Measurements from ENCODE around the gene RACK1. TPM values are rescaled to one million over a fixed set of nuclear protein-coding genes. Genes with fewer than 3 reads are reported as not detected.

Gene RACK1
- total and polyA plus RNA-seq, 2 of the 13 experiments (the other 11 are each of a cell fraction or from before 2014, with no cell fraction given): 2,514 to 6,141 TPM

GRCh38 chr5:181221792-181222629 is 21.7 kb downstream of the RACK1 start (continued):
- TF ChIP-seq PAWR (CRISPR knock-in tag; IDR thresholded peaks at IDR 0.05; ENCODE audit: borderline replicate concordance): no peak
- peak; percentile 62; the same call in 1 of the 2 replicates for TF ChIP-seq ZNF768 (CRISPR knock-in tag; IDR thresholded peaks at IDR 0.05)
- no peak; the same call in 1 of the 2 replicates for TF ChIP-seq ADNP (CRISPR knock-in tag; IDR thresholded peaks at IDR 0.05)
- TF ChIP-seq ZNF207 (IDR thresholded peaks at IDR 0.05; ENCODE audit: borderline replicate concordance): no peak
- TF ChIP-seq, protein P1, sequence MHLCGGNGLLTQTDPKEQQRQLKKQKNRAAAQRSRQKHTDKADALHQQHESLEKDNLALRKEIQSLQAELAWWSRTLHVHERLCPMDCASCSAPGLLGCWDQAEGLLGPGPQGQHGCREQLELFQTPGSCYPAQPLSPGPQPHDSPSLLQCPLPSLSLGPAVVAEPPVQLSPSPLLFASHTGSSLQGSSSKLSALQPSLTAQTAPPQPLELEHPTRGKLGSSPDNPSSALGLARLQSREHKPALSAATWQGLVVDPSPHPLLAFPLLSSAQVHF (CRISPR knock-in tag; IDR thresholded peaks at IDR 0.05): no peak
- TF ChIP-seq PHF5A (CRISPR knock-in tag; IDR thresholded peaks at IDR 0.05; ENCODE audit: low read depth, unreplicated experiment): no peak
- peak; percentile 69; the same call in 1 of the 2 replicates for TF ChIP-seq ZNF766 (CRISPR knock-in tag; IDR thresholded peaks at IDR 0.05; ENCODE audit: borderline replicate concordance)
- TF ChIP-seq ZNF709 (CRISPR knock-in tag; IDR thresholded peaks at IDR 0.05): peak; percentile 79; the same call in 1 of the 2 replicates
- TF ChIP-seq HOXA9 (CRISPR knock-in tag; IDR thresholded peaks at IDR 0.05; ENCODE audit: borderline replicate concordance): peak; percentile 43; the same call in 1 of the 2 replicates
- peak; percentile 74 for TF ChIP-seq GABPB1 (CRISPR knock-in tag; IDR thresholded peaks at IDR 0.05)
- TF ChIP-seq SMYD3 (CRISPR knock-in tag; IDR thresholded peaks at IDR 0.05): no peak
- TF ChIP-seq MED1 (CRISPR knock-in tag; IDR thresholded peaks at IDR 0.05): peak; percentile 62
- TF ChIP-seq ZKSCAN8 (CRISPR knock-in tag; IDR thresholded peaks at IDR 0.05; ENCODE audit: borderline replicate concordance): peak; percentile 71
- TF ChIP-seq POLR2G (IDR thresholded peaks at IDR 0.05; ENCODE audit: low read depth, low read length): no peak
- TF ChIP-seq SP140L (CRISPR knock-in tag; IDR thresholded peaks at IDR 0.05; ENCODE audit: borderline replicate concordance): no peak
- TF ChIP-seq ZNF788 (CRISPR knock-in tag; IDR thresholded peaks at IDR 0.05; ENCODE audit: borderline replicate concordance): no peak; the same call in 1 of the 2 replicates
- TF ChIP-seq PHF8 (CRISPR knock-in tag; IDR thresholded peaks at IDR 0.05): peak; percentile 60; the same call in 1 of the 2 replicates
- TF ChIP-seq SATB2 (CRISPR knock-in tag; IDR thresholded peaks at IDR 0.05): 0 out of 2 replicates have a peak, but pooled peaks have one; percentile 43
- peak; percentile 89 for TF ChIP-seq ZNF501 (CRISPR knock-in tag; IDR thresholded peaks at IDR 0.05)
- TF ChIP-seq TOE1 (CRISPR knock-in tag; IDR thresholded peaks at IDR 0.05): peak; percentile 45; the same call in 1 of the 2 replicates
- TF ChIP-seq, protein P2, sequence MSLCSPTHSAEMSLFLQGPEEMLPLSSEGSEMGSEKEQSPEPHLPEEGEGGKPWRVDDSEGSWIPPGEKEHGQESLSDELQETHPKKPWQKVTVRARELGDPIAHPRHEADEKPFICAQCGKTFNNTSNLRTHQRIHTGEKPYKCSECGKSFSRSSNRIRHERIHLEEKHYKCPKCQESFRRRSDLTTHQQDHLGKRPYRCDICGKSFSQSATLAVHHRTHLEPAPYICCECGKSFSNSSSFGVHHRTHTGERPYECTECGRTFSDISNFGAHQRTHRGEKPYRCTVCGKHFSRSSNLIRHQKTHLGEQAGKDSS (CRISPR knock-in tag; IDR thresholded peaks at IDR 0.05; ENCODE audit: borderline replicate concordance, low read depth): peak; percentile 49
- no peak; the same call in 1 of the 2 replicates for TF ChIP-seq KLF11 (CRISPR knock-in tag; IDR thresholded peaks at IDR 0.05)
- TF ChIP-seq CAMTA2 (CRISPR knock-in tag; IDR thresholded peaks at IDR 0.05; ENCODE audit: borderline replicate concordance): peak; percentile 66; the same call in 1 of the 2 replicates
- no peak for TF ChIP-seq ZHX1 (CRISPR knock-in tag; IDR thresholded peaks at IDR 0.05; ENCODE audit: low read depth)

All from HepG2 (cell line).